ENCODE measurements around the gene USH2A.

The USH2A gene

DNA sequence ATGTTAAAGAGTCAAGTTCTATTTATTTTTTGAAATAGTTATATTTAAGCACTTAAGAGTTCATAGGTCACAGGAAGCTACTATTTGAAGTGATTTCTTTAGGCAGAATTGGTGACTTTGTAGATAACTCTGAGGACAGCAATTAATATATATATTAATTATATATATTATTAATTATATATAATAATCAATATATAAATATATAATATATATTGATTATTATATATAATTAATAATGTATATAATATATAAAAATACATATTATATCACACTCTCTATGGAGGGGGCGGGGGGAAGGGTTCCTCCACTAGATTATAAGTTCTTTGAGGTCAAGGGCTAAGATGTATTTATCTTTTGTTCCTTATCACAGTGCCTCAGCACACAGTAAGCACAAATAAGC lies 547.5 kb downstream of the USH2A start:
- TF ChIP-seq FOXM1 (IDR thresholded peaks at IDR 0.05; ENCODE audit: borderline replicate concordance, low read depth) (no peak), RAD21 (IDR thresholded peaks at IDR 0.05; ENCODE audit: low read depth) (no peak), NFIC (IDR thresholded peaks at IDR 0.05) (no peak), YY1 (IDR thresholded peaks at IDR 0.05; ENCODE audit: low read depth) (no peak), TCF12 (IDR thresholded peaks at IDR 0.05; ENCODE audit: low read depth) (no peak), ZBTB7A (IDR thresholded peaks at IDR 0.05; ENCODE audit: low read depth) (no peak)
- TF ChIP-seq, protein P1, sequence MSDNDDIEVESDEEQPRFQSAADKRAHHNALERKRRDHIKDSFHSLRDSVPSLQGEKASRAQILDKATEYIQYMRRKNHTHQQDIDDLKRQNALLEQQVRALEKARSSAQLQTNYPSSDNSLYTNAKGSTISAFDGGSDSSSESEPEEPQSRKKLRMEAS (IDR thresholded peaks at IDR 0.05): no peak

DNA sequence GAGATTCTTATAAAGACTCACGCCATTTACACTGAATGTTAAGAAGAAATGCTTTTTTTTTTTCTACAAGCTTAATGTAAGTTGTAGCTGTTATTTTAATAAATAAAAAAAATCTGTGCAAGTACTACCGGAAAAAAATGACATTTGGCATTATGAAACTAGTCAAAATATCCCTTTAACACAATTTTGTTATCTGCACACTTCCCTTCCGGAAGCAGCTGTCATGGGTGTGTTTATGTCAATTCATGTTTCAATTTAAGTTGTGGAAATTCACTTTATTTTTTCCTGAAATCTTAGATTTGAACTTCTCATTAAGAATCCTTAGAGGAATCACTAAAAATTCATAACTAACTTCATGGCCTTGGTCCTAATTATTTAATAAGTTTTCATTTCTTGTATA lies 548.0 kb downstream of the USH2A start:
- TF ChIP-seq, protein P1 (IDR thresholded peaks at IDR 0.05): no peak
- TF ChIP-seq TEAD4 (IDR thresholded peaks at IDR 0.05) (no peak), YY1 (IDR thresholded peaks at IDR 0.05; ENCODE audit: low read depth) (no peak), TAF1 (IDR thresholded peaks at IDR 0.05; ENCODE audit: low read depth) (no peak), CREB1 (IDR thresholded peaks at IDR 0.05; ENCODE audit: low read depth) (no peak), CEBPB (IDR thresholded peaks at IDR 0.05) (no peak), TCF12 (IDR thresholded peaks at IDR 0.05; ENCODE audit: low read depth) (no peak), EGR1 (IDR thresholded peaks at IDR 0.05) (no peak)
- TF ChIP-seq, protein P2, sequence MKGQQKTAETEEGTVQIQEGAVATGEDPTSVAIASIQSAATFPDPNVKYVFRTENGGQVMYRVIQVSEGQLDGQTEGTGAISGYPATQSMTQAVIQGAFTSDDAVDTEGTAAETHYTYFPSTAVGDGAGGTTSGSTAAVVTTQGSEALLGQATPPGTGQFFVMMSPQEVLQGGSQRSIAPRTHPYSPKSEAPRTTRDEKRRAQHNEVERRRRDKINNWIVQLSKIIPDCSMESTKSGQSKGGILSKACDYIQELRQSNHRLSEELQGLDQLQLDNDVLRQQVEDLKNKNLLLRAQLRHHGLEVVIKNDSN (IDR thresholded peaks at IDR 0.05): no peak
- TF ChIP-seq, protein P3, sequence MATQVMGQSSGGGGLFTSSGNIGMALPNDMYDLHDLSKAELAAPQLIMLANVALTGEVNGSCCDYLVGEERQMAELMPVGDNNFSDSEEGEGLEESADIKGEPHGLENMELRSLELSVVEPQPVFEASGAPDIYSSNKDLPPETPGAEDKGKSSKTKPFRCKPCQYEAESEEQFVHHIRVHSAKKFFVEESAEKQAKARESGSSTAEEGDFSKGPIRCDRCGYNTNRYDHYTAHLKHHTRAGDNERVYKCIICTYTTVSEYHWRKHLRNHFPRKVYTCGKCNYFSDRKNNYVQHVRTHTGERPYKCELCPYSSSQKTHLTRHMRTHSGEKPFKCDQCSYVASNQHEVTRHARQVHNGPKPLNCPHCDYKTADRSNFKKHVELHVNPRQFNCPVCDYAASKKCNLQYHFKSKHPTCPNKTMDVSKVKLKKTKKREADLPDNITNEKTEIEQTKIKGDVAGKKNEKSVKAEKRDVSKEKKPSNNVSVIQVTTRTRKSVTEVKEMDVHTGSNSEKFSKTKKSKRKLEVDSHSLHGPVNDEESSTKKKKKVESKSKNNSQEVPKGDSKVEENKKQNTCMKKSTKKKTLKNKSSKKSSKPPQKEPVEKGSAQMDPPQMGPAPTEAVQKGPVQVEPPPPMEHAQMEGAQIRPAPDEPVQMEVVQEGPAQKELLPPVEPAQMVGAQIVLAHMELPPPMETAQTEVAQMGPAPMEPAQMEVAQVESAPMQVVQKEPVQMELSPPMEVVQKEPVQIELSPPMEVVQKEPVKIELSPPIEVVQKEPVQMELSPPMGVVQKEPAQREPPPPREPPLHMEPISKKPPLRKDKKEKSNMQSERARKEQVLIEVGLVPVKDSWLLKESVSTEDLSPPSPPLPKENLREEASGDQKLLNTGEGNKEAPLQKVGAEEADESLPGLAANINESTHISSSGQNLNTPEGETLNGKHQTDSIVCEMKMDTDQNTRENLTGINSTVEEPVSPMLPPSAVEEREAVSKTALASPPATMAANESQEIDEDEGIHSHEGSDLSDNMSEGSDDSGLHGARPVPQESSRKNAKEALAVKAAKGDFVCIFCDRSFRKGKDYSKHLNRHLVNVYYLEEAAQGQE (IDR thresholded peaks at IDR 0.05; ENCODE audit: low read depth): no peak

DNA sequence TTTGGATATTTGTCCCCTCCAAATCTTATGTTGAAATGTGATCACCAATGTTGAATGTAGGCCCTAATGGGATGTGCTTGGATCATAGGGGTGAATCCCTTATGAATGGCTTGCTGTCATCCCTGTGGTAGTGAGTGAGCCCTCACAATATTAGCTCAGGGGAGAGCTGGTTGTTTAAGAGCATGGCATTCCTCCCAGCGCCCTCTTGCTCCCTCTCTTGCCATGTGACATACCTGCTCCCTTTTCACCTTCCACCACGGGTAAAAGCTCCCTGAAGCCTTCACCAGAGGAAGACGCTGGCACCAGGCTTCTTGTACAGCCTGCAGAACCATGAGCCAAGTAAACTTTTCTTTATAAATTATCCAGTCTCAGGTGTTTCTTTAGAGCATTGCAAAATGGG lies 550.6 kb downstream of the USH2A start:
- TF ChIP-seq EP300 (IDR thresholded peaks at IDR 0.05; ENCODE audit: borderline replicate concordance) (no peak), TEAD4 (IDR thresholded peaks at IDR 0.05) (no peak), NFIC (IDR thresholded peaks at IDR 0.05) (no peak), CREB1 (IDR thresholded peaks at IDR 0.05; ENCODE audit: low read depth) (no peak), ZBTB7A (IDR thresholded peaks at IDR 0.05; ENCODE audit: low read depth) (no peak)
- TF ChIP-seq, protein P3 (IDR thresholded peaks at IDR 0.05; ENCODE audit: low read depth): no peak

DNA sequence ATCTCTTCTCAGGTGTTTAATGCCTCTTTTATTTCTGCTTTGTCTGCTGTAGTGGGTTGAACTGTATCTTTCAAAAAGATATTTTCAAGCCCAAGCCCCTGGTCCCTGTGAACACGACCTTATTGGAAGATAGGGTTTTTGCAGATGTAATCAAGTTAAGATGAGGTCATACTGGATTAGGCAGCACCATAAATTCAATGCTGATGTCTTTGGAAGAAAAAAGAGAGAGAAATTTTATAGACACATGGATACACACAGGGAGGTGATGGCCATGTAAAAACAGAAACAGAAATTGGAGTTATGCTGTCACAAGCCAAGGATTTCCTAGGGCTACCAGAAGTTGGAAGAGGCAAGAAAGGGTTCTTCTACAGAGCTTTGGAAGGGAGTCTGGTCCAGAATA lies 554.7 kb downstream of the USH2A start:
- TF ChIP-seq EP300 (IDR thresholded peaks at IDR 0.05; ENCODE audit: borderline replicate concordance) (no peak), NFIC (IDR thresholded peaks at IDR 0.05) (no peak), EGR1 (IDR thresholded peaks at IDR 0.05) (no peak), CREB1 (IDR thresholded peaks at IDR 0.05; ENCODE audit: low read depth) (no peak), TEAD4 (IDR thresholded peaks at IDR 0.05) (no peak), FOXM1 (IDR thresholded peaks at IDR 0.05; ENCODE audit: borderline replicate concordance, low read depth) (no peak), TAF1 (IDR thresholded peaks at IDR 0.05; ENCODE audit: low read depth) (no peak), TCF12 (IDR thresholded peaks at IDR 0.05; ENCODE audit: low read depth) (no peak)
- TF ChIP-seq, protein P1 (IDR thresholded peaks at IDR 0.05): no peak

DNA sequence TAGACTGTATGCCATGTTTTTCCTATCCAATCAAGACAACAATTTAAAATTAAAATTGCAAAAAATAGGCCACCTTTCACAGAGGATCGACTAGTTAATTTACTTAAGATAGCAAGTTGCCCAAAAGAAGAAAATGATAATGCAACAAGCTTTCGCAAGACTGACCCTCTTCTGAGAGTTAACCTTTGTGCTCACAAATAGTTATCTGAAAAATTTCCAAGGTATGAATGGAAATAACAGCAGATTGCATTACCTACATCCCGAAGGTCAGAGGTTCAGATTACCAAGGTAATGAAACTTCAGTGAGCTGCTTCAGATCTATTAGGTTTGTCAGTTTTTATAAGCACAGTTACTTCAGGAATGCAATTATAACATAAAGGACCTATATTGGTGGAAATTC lies 558.2 kb downstream of the USH2A start:
- no peak for TF ChIP-seq EGR1 (IDR thresholded peaks at IDR 0.05)
- no peak for TF ChIP-seq TEAD4 (IDR thresholded peaks at IDR 0.05)
- no peak for TF ChIP-seq CEBPB (IDR thresholded peaks at IDR 0.05)
- no peak for TF ChIP-seq CREB1 (IDR thresholded peaks at IDR 0.05; ENCODE audit: low read depth)
- no peak for TF ChIP-seq RAD21 (IDR thresholded peaks at IDR 0.05; ENCODE audit: low read depth)

DNA sequence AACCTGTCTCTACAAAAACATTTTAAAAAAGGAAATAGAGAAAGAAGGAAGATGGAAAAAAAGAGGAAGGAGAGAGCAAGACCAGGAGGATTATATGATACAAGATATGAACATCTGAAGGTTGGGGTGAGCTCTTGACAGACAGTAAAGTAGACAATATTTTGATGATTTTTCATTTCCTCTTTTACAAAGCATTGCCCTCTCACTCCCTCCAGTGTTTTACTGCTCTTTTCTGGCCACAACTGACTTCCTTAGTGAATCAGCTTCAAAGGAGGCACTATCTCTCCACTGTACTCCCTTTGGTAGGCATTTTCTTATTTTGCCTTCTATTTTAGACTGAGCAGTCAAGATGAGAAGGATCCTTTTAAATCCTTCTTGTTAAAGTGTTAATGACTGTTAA lies 559.5 kb downstream of the USH2A start:
- TF ChIP-seq EP300 (IDR thresholded peaks at IDR 0.05; ENCODE audit: borderline replicate concordance): no peak
- no peak for TF ChIP-seq RAD21 (IDR thresholded peaks at IDR 0.05; ENCODE audit: low read depth)
- no peak for TF ChIP-seq TEAD4 (IDR thresholded peaks at IDR 0.05)
- TF ChIP-seq, protein P1 (IDR thresholded peaks at IDR 0.05): no peak
- no peak for TF ChIP-seq ZBTB7A (IDR thresholded peaks at IDR 0.05; ENCODE audit: low read depth)
- TF ChIP-seq, protein P2 (IDR thresholded peaks at IDR 0.05): no peak
- no peak for TF ChIP-seq TAF1 (IDR thresholded peaks at IDR 0.05; ENCODE audit: low read depth)
- TF ChIP-seq TCF12 (IDR thresholded peaks at IDR 0.05; ENCODE audit: low read depth): no peak
- TF ChIP-seq FOXM1 (IDR thresholded peaks at IDR 0.05; ENCODE audit: borderline replicate concordance, low read depth): no peak
- no peak for TF ChIP-seq CEBPB (IDR thresholded peaks at IDR 0.05)
- TF ChIP-seq YY1 (IDR thresholded peaks at IDR 0.05; ENCODE audit: low read depth): no peak
- TF ChIP-seq, protein P3 (IDR thresholded peaks at IDR 0.05; ENCODE audit: low read depth): no peak
- no peak for TF ChIP-seq NFIC (IDR thresholded peaks at IDR 0.05)
- TF ChIP-seq EGR1 (IDR thresholded peaks at IDR 0.05): no peak
- TF ChIP-seq CREB1 (IDR thresholded peaks at IDR 0.05; ENCODE audit: low read depth): no peak
